ENCODE data around the gene TREM2.

TREM2 gene

DNA sequence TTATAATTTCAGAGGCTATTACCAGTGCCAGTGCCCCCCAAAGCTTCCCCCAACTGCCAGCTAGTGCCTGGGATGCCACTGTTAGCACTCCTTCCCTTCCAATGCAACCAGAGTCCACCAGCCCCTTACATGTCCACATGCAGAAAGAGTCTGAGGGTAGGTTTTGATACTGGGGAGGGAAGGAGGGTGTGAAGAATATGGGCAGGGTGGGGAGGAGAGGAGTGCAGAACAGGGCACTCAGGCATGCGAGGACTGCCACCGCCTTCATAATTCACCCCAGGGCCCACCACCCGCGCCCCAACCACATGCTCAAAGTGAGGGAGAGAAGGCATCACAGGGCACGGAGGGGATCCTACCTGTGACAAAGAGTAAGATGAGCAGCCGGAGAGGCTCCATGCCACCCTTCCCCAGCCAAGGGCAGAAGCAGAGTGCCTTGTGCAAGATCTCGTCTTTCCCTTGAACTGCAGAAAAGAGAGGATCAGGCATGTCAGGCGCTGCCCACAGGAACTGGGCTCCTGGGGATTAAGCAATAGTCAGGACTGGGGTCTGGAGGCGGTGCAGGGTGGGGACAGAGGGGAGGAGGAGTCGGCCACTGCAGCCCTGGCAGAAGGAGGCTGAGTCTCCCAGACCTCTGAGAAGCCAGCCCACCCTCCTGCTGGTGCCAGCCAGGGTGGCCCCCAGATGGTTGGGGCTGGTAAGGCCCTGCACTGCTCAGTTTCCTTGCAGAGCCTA is at the start of gene TREM2:
TSS of gene TREM2 (minus strand) at position 430 of the 732 bp plus-strand sequence. CDS start at position 396, 34 bp downstream.
- in situ Hi-C loops (cut with MboI; ENCODE audit: low sequenced_read_pairs), result no loop called here

DNA sequence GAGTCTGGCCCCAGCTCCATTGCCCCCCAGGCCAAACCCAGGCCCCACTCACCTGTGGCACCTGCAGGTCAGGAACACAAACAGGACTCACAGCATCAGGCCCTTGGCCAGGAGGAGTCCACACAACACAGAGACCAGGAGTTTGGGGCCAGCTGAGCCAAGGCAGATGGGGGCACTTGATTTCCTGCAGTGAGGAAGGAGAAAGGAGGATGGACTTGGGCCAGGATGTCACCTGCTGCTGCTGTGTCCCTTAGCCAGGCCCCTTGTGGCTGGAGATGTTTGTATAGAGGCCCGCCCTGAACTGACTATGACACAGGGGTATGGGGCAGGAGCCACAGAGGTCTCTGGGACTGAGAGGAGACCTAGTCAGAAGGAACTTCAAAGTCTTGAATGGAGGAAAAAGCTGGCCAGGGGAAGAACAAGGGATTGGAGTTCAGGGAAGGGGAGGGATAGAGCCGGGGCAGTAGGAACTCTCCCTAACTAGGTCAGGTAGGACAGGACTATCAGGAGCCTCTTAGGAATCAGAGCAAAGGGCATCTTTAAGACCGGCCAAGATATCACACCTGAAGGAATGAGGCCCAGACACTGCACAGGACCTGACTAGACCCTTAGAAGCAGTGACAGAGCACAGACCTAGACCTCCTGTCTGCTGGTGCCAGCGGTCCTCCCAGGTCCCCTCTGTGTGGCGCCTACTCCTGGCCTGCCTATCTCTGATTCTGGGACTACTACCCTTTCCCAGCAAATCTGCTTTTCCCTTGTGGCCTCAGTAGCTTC is 46.8 kb upstream of the TREM2 start:
- in situ Hi-C loops (cut with MboI; ENCODE audit: low sequenced_read_pairs), result no loop called here

DNA sequence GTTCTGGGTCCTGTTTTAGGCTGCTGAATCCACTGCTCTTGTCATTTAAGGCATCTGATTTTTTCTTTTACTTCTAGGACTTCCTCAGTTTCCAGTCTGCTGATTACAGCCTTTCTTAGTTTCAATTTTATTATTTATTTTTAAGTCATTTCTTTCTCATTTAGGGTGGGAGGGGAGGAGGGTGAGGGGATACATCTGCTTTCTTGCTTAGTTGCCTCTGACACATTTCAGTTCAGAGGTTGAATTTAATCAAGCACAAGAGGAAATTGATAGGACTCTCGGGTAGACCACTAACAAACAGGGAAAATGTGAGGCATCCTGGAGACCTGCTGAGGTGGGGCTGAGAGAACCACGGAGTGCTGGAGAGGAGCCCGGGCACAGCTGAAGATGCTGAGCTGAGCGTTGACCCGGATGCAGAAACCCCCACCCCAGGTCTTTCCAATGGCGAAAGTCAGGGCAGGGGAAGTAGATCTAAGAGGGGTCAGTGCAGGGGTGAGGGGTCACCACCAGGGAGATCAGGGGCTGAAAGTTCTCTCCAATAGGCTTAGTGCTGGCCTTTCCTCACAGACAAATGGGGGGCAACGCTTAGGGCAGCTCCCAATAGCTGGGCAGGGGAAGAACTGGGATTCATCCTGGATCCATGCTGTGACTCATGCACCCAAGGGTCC is 45.7 kb upstream of the TREM2 start:
- in situ Hi-C loops (cut with MboI; ENCODE audit: low sequenced_read_pairs), result no loop called here

DNA sequence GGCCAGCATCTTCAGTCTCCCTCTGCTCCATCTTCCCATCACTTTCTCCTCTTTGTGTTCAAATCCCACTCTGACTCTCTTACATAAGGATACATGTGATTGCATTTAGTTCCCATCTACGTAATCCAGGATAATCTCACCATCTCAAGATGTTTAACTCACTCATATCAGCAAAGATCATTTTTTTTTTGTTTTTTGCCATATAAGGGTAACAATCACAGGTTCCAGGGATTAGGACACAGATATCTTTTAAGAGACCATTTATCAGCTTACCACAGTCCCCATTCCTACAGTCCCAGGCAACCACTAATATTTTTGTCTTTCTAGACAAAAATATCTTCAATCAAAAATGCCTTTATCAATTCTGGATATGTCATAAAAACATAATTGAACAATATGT is 41.2 kb upstream of the TREM2 start:
- in situ Hi-C loops (cut with MboI; ENCODE audit: low sequenced_read_pairs), result no loop called here

- in situ Hi-C loops (cut with MboI; ENCODE audit: low sequenced_read_pairs), result no loop called here
Measured at GRCh38 chr6:41201764-41202173, 38.9 kb upstream of the TREM2 start.

DNA sequence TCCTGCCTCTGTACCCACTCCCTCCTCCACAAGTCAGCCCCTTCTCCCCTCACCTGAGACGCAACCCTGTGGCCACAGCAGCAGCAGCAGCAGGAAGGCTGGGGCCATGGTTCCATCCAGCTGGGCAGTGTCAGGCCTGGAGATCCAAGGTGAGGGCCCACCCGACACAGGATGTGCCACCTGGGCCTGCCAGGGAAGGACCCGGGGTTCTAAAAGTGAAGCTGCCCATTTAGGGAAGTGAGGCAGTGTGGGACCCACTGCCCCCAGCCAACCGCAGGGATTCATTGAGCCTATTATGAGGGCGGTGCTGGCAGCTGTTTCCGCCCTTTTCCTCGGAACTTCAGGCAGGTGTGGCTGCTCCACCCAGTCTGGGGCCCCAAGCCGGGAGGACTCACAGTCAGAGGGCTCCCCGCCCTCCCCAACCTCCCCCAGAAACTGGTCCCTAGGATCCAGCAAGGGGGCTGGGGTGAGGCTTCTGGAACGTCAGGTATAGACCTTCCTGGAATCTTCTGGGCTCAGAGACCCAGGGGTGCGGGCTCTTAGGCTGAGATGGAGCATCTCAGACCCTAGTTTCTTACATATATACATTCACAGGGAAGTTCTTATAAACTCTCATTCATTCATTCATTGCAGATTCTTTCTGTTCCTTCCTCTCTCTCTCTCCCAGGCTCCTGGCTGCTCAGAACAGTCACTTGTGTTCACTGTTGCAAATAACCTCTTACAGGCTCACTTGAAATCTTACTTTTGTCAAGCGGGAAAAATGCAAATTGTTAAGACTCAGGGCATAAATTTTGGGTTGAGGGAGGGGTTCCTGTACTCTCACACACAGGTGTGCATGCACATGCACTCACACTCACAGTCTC is 38.2 kb upstream of the TREM2 start, which contains the start of gene TREML2:
TSS of gene TREML2 (minus strand) at position 249 of the 863 bp plus-strand sequence. CDS start at position 108, 141 bp downstream.
- in situ Hi-C loops (cut with MboI; ENCODE audit: low sequenced_read_pairs), result no loop called here

DNA sequence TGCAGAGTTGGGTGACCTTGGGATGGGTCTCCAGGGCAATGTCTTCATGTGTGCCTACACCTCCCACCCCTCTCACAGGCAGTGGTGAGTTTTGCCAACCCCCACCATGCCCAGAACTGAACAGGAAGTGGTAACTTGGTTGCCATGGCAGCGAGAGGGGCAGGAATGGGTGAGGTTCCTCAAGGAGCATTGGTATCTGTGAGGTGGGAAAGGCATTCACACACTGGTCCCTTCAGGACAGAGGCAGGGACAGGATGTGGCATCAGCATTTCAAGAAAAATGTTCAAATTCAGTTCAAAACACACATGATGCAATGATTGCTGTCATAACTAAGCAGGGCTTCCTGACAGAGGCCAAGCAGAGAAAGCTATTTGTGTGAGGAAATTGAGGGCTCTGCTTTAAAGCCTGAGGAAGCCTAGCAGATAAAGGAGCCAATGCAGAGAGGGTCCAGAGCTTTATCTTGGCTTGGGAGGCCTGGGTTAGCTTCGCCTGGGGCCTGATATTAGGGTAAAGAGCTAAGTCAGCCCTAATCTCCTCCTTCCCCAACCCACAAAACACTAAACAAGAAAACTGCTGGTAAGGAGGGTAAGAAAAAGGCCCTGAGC is 37.5 kb upstream of the TREM2 start:
- in situ Hi-C loops (cut with MboI; ENCODE audit: low sequenced_read_pairs), result no loop called here

GRCh38 chr6:41199552-41200246 is 36.8 kb upstream of the TREM2 start:
- in situ Hi-C loops (cut with MboI; ENCODE audit: low sequenced_read_pairs), result no loop called here

- in situ Hi-C loops (cut with MboI; ENCODE audit: low sequenced_read_pairs), result no loop called here
Measured at GRCh38 chr6:41197234-41197633, 34.3 kb upstream of the TREM2 start.

DNA sequence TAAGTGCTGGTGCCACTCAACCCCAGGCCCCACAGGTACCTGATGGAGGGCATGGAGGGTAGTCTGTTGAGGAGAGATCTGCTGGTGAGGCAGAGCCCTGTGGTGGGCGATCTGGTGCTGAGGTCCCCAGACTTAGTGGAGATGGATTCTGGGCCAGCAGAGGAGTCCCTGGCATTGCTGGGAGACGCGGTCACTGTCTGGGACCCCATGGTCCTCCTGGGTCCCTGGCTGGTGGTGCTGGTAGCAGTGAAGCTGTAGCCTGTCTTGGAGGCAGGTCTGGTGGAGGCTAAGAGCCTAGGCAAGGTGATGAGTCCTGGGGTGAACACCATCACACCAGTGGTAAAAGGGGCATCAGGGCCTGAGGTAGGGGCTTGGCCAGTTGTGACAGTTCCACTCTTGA is 31.5 kb upstream of the TREM2 start:
- in situ Hi-C loops (cut with MboI; ENCODE audit: low sequenced_read_pairs), result no loop called here

DNA sequence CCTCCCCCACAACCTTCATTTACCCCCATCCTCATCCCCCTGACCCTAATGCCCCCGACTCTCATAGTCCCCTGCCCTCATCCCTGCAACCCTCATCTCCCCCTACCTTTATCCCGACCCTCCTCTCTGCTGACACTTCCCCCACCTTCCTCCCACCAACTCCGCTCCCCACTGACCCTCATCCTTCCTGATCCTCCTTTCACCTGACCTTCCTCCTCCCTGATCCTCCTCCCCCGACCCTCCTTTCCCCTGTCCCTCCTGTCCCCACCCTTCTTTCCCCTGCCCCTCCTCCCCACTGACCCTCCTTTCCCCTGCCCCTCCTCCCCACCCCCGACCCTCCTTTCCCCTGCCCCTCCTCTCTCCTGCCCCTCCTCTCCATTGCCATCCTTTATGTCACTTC is 31.0 kb upstream of the TREM2 start:
- in situ Hi-C loops (cut with MboI; ENCODE audit: low sequenced_read_pairs), result no loop called here

DNA sequence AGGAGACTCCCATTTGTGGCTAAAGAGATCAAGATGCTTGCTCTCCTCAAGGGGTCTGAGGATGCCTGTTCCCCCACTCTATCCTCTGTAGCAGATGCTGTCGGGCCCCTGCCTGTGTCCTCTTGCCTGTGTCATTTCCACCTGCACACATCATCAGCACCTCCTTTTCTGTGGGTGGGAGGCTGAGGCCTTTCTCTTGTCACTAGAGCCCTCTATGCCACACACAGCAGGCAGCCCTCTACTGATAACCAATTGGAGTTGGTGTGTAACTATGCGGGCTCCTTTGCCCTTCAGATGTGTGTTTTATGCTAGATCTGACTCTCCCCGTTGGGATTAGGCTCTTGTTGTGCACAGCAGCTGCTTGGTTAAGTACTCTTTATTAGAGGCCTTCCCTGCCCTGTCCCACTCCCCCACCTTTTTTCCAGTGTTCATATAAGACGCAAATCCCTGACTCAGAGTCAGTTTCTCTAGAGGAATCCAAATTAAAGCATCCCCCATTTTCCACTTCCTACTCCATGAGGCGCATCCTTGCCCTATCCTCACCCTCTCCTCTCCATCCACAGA is 30.3 kb upstream of the TREM2 start:
- in situ Hi-C loops (cut with MboI; ENCODE audit: low sequenced_read_pairs), result no loop called here

DNA sequence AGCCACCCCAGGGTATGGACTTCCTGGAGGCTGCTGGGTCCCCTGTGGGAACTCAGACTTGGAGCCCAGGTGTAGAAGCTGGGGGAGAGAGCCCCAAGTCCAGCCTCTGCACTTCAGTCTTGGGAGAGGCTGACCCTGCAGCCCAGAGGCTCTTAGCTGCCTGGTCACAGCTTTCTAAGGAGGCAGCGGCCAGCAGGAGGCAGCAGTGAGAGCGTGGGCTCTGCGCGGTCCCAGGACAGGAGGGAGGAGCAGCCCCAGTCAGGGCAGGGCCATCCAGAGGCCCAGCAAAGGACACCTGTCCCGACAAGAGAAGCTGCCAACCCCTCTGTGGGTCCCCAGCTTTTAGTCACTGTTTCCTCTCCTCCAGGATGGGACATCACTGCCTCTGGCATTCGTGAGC is 28.7 kb upstream of the TREM2 start:
- in situ Hi-C loops (cut with MboI; ENCODE audit: low sequenced_read_pairs), result no loop called here

DNA sequence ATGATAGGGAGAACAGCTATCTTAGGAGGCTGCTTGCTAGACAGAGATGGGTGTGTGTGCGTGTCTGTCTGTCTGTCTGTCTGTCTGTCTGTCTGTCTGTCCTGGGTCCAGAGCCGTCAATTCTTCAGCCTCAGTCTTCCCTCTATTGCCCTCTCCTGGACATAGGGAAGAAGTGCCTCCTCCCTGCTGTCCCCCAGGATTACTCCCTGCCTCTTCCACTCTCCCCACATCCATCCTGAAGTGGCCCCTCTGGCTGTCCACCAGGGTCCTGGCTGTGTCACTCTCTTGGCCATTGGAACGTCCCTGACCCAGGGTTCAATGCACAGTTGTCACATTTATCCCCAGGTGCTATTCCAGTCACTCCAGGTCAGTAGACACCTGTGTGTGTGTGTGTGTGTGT is 27.9 kb upstream of the TREM2 start:
- in situ Hi-C loops (cut with MboI; ENCODE audit: low sequenced_read_pairs), result no loop called here

DNA sequence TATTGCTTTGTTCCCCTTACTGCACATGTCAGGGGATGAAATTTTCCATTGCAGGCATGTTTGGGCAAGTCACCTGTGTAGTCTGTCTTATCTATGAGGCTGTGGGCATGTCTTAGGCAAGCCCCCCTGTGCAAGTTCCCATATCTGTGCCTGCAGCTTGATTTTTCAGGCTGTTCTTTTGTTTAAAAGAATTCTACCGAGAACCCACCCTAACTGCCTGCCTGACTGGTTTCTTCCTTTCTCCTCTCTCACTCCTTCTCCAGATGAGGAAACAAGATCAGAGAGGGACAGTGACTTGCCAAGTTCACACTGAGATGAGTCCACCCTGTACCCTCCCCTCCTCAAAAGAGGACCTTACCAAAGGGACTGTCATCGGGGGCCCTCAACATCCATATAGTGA is 27.1 kb upstream of the TREM2 start:
- in situ Hi-C loops (cut with MboI; ENCODE audit: low sequenced_read_pairs), result loop anchor here (10.0 kb wide), 1 partner anchor 115 kb away; the partner anchor contains the start of genes NFYA and OARD1

DNA sequence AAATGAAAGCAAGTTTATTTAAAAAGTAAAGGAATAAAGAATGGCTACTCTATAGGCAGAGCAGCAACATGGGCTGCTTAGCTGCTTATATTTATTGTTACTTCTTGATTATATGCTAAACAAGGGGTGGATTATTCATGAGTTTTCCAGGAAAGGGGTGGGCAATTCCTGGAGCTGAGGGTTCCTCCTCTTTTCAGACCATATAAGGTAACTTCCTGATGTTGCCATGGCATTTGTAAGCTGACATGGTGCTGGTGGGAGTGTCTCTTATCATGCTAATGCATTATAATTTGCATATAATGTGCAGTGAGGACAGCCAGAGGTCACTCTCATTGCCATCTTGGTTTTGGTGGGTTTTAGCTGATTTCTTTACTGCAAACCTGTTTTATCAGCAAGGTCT is 26.1 kb upstream of the TREM2 start:
- in situ Hi-C loops (cut with MboI; ENCODE audit: low sequenced_read_pairs), result loop anchor here (10.0 kb wide), 1 partner anchor 114 kb away; the partner anchor contains the start of genes NFYA and OARD1

DNA sequence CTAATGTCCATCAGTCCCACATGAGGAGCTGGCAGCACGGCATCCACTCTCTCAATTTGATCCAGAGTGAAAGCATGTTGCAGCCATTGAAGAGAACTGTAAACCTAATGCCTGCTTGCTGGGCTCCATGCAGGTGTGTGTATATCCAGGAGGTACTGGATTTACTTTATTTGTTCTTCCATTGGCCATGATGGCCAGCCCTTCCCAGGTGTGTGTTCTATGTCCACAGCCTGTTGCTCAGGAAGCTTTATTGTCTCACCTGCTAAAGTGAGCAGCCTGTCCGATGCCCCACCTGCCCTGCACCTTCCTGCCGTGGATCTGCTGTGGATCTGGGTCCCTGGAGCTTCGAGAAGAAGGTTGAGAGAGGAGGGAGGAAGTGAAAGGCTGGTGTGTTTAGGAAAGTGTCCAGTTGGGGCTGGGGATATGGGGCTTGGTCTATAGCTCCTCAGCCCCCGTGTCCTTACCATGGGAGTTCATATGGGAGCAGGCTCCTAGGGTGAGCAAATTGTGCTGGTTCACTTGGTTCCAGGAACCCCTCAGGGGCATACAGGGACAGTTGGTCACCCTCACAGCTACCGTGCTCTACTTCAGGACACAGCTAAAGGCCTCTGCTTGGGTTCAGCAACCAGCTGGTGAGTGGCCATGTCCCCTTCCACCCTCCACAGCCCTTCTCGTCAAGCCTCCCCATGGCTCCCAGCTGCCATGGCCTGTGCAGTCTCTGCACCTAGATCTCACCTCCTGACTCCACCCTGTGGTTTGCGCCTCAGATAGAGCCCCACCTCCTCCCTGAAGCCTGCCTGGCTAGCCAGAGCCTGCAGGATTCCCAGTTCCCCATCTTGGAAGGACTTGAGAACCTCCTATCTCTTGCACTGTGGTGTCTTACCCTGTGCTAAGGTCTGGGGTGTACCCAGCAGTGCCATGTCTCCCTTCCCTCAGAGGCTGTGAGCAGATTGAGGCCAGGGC is 25.3 kb upstream of the TREM2 start:
- in situ Hi-C loops (cut with MboI; ENCODE audit: low sequenced_read_pairs), result loop anchor here (10.0 kb wide), 1 partner anchor 113 kb away; the partner anchor contains the start of genes NFYA and OARD1

DNA sequence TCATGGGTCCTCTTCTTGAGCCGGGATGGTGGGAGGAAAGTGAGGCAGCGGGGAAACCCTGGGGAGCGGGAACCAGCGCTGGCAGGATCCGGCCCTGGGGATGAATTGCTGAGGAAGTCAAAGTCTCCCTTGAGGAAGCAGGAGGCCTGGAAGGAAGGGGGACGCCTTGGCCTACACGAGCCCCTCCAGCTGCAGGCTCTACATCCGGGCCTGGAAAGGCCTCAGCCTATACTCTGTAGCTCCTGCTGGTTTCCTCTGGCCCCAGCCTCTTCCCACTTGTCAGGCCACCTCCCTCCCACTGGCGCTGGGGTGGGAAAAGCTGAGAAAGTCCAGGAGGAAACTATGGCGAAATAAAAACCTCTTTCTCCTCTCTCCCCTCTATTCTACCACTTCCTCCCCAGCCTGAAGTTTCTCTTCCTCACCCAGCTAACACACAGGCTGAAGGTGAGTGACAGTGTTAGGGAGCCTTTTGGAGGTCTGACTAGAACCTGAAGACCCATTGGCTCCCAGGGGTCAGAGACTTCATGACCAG is 23.2 kb upstream of the TREM2 start:
- in situ Hi-C loops (cut with MboI; ENCODE audit: low sequenced_read_pairs), result loop anchor here (10.0 kb wide), 1 partner anchor 111 kb away; the partner anchor contains the start of genes NFYA and OARD1

All from HL-60/S4 (cell line).